Stomach (tissue), 9 donors: ENCODE results near the gene SH3BP2. TPM values are rescaled to one million over a fixed set of nuclear protein-coding genes. Genes with fewer than 3 reads are reported as not detected.

Experiments
- DNase-seq, 2 donors: peaks; one replicate each; pipeline versions ENCODE4 v3.0.0 to v3.0.0-alpha.2; 2013 to 2019
- H3K27ac ChIP-seq, 5 donors: fragments of 200-600 bp in 4 of 5; sonication (generic) in 4 of 5; one replicate each; pipeline ENCODE4 v1.5.1; 2013 to 2019; ENCODE audit warnings: mild to moderate bottlenecking in 1 of 5, moderate library complexity in 1 of 5
- H3K27me3 ChIP-seq, 3 donors: fragments of 200-600 bp; sonication (generic); one replicate each; pipeline ENCODE4 v1.5.1; 2017 to 2019; ENCODE audit warnings: mixed run types in 1 of 3
- H3K36me3 ChIP-seq, 4 donors: fragments of 200-600 bp; sonication (generic); 1 replicate in 3 of 4; 2 replicates in 1 of 4; pipeline ENCODE4 v1.5.1; 2016 to 2019
- H3K4me1 ChIP-seq, 4 donors: fragments of 200-600 bp; sonication (generic); one replicate each; pipeline ENCODE4 v1.5.1; 2016 to 2019
- H3K4me3 ChIP-seq, 4 donors: fragments of 200-600 bp; sonication (generic) in 3 of 4; one replicate each; pipeline ENCODE4 v1.5.1; 2016 to 2019; ENCODE audit warnings: mild to moderate bottlenecking in 1 of 4
- H3K9me3 ChIP-seq, 4 donors: fragments of 200-600 bp; sonication (generic); one replicate each; pipeline ENCODE4 v1.5.1; 2016 to 2019
- EP300 ChIP-seq: sonication (generic); formaldehyde crosslinking; IDR thresholded peaks from one replicate; pipeline ENCODE4 v1.6.1; 2017; ENCODE audit warnings: antibody characterized with exemption
- POLR2A ChIP-seq, 4 donors: fragments of 450-650 bp; IDR thresholded peaks; one replicate each; pipeline ENCODE4 v1.6.1; 2016; ENCODE audit warnings: antibody characterized with exemption in 4 of 4, control low read depth in 2 of 4, mild to moderate bottlenecking in 1 of 4, moderate library complexity in 1 of 4
- POLR2AphosphoS5 ChIP-seq, 3 donors: sonication (generic); formaldehyde crosslinking; IDR thresholded peaks; one replicate each; pipeline ENCODE4 v1.6.1; 2016; ENCODE audit warnings: antibody characterized with exemption in 3 of 3
- WGBS, 5 donors: extraction: QIAGEN DNeasy Blood & Tissue Kit in 3 of 5; methylation state at CpG; one replicate each; pipeline versions ENCODE4 v1.1.5 to v1.1.7; 2013 to 2018; 5-methylcytosine and 5-hydroxymethylcytosine counted together
- intact Hi-C: fragments of 100-400 bp; cut with DNase I; formaldehyde crosslinking; loops from one replicate; pipeline ENCODE4 v1.15.1; 2023; ENCODE audit warnings: low total_unique reads
- polyA plus RNA-seq, 3 donors: library from polyadenylated mRNA; stranded (reverse); fragments of 200-250 nt; gene quantifications; one replicate each; pipeline ENCODE4 v1.2.3, GENCODE V29; 2013
- total RNA-seq, 5 donors: library from RNA; depleted of rRNA; stranded (reverse); fragments of >200 nt; gene quantifications; one replicate each; pipeline versions ENCODE4 v1.1.0 to v1.2.3, GENCODE V29; 2014 to 2016
- TF ChIP-seq, protein P1 (sequence below), 7 experiments: fragments of 450-650 bp in 4 of 7; fragments of 200-600 bp in 3 of 7; sonication (generic) in 3 of 7; IDR thresholded peaks; one replicate each; pipeline ENCODE4 v1.5.1; 2016 to 2019; ENCODE audit warnings: antibody characterized with exemption in 7 of 7, control low read depth in 2 of 7, mild to moderate bottlenecking in 1 of 7
- donor health status: healthy with polysubstance abuse.
- donor health status: Bipolar disorder and iron deficiency.
- donor health status: healthy.

Gene SH3BP2
- total and polyA plus RNA-seq, 8 donors: 9.0 to 151 (median 32.7) TPM

DNA sequence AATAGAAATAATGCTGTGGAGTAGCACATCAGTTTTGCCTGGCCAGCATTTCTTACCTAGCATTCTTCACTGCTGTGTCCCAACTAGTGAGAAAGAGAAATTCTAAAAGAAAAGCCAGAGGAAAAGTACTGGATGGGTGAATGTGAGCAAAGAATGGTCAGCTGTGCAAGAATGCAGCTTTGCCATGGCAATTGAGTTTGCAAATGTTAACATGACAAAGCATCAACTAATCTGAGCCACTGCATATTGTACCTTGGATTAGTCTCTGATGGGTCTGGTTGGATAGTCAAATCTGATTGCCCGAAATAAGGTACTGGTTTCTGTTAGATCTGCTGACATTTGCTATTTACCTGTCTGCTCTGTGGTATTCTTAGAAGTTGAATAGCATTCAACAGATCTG lies 89.5 kb downstream of the SH3BP2 start:
- intact Hi-C loops: no loop called here
- WGBS, 5 donors: 87 to 100% (median 95%) methylated on average over 1 of the region's 1 CpG
- Histone ChIP-seq H3K27me3 (no peaks in the 10 kb centered on the region), H3K4me3 (no peak overlapping the region), H3K9me3 (no peaks in the 10 kb centered on the region), H3K27ac (peak overlapping the region in 1 of 5 donors; percentile 11), H3K36me3 (peaks cover 43 to 79% (median 77%) of the 10 kb centered on the region in 4 donors), H3K4me1 (peaks cover 0 to 42% (median 17%) of the 10 kb centered on the region in 4 donors)
- no peak for DNase-seq
- TF ChIP-seq, protein P1, sequence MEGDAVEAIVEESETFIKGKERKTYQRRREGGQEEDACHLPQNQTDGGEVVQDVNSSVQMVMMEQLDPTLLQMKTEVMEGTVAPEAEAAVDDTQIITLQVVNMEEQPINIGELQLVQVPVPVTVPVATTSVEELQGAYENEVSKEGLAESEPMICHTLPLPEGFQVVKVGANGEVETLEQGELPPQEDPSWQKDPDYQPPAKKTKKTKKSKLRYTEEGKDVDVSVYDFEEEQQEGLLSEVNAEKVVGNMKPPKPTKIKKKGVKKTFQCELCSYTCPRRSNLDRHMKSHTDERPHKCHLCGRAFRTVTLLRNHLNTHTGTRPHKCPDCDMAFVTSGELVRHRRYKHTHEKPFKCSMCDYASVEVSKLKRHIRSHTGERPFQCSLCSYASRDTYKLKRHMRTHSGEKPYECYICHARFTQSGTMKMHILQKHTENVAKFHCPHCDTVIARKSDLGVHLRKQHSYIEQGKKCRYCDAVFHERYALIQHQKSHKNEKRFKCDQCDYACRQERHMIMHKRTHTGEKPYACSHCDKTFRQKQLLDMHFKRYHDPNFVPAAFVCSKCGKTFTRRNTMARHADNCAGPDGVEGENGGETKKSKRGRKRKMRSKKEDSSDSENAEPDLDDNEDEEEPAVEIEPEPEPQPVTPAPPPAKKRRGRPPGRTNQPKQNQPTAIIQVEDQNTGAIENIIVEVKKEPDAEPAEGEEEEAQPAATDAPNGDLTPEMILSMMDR (IDR thresholded peaks at IDR 0.05): no peak
- TF ChIP-seq EP300: no peak
- TF ChIP-seq POLR2AphosphoS5 (IDR thresholded peaks at IDR 0.05): no peak
- TF ChIP-seq POLR2A (IDR thresholded peaks at IDR 0.05): no peak

DNA sequence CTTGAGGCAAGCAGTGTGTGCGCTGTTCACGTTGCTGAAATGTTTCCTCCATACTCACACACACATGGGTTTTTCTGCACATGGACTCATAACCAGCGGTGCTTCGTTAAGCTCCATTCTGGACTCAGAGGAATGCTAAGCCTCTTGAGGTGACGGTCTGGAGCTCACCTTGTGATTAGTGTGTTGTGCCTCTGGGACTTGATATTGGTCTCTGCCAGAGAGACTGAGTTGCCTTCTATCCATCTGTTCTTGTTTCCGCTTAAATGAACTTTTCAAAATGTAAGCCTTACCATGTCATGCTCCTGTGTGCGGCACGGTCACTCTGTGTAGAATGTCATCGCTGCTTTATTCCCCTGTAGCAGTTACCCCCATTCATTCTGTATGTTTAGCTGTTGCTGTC lies 93.3 kb downstream of the SH3BP2 start:
- TF ChIP-seq POLR2AphosphoS5 (IDR thresholded peaks at IDR 0.05) (no peak), POLR2A (IDR thresholded peaks at IDR 0.05) (no peak), EP300 (no peak)
- TF ChIP-seq, protein P1 (IDR thresholded peaks at IDR 0.05): no peak
- no peak overlapping the region for H3K4me3 ChIP-seq
- WGBS, 5 donors: 94 to 97% (median 96%) methylated on average over 9 of the region's 9 CpGs
- no peak for DNase-seq
- peaks cover 36 to 83% (median 72%) of the 10 kb centered on the region in 4 donors for H3K36me3 ChIP-seq
- peaks cover 4 to 27% (median 15%) of the 10 kb centered on the region in 4 donors for H3K4me1 ChIP-seq
- intact Hi-C loops: no loop called here
- no peaks in the 10 kb centered on the region for H3K9me3 ChIP-seq
- no peaks in the 10 kb centered on the region for H3K27me3 ChIP-seq
- H3K27ac ChIP-seq: no peak overlapping the region

DNA sequence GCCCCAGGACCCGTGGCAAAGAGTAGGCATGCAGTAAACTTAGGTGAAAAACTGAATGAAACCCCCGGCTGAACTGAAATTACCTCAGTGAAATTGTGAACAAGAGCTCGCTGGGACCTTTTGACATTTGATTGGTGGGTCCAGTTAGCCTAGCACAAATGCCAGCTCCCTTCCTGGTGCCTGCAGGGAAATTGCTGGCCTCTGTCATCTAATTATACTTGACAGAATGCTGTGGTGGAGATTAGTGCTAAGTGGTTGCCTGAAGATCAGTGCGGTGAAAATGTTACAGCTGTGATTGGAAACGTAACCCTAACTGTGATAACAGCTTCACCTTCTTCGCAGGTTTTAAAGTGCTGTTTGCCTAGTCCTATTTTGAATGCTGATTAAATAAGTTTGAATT lies 93.7 kb downstream of the SH3BP2 start:
- no peak overlapping the region for H3K4me3 ChIP-seq
- no peak for TF ChIP-seq EP300
- no peak overlapping the region for H3K27ac ChIP-seq
- no peak for DNase-seq
- intact Hi-C loops: no loop called here
- peaks cover 36 to 83% (median 72%) of the 10 kb centered on the region in 4 donors for H3K36me3 ChIP-seq
- no peaks in the 10 kb centered on the region for H3K9me3 ChIP-seq
- WGBS, 5 donors: 37 to 57% (median 48%) methylated on average over 6 of the region's 6 CpGs
- H3K4me1 ChIP-seq: peaks cover 8 to 29% (median 18%) of the 10 kb centered on the region in 4 donors
- no peaks in the 10 kb centered on the region for H3K27me3 ChIP-seq

DNA sequence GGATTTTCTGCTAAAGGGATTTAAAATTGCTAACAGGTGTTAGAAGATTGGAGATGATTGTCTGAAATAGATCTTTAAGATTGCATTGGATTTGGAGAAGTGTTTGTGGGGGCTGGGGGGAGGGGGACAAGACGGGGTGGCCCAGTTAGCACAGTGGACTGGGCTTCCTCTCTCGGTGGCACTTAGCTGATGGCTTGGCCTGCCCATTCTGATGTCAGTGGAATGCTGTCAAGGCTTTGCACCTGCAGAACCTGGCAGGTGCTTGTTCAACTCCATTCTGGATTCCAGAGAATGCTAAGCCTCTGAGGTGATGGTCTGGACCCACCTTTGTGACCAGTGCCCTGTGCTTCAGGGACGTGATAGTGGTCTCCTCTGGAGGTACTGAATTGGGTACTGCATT lies 94.5 kb downstream of the SH3BP2 start:
- intact Hi-C loops: no loop called here
- WGBS, 5 donors: 78 to 92% (median 83%) methylated on average over 3 of the region's 3 CpGs
- no peak overlapping the region for H3K27ac ChIP-seq
- no peak for DNase-seq
- no peaks in the 10 kb centered on the region for H3K27me3 ChIP-seq
- H3K4me3 ChIP-seq: no peak overlapping the region
- no peaks in the 10 kb centered on the region for H3K9me3 ChIP-seq
- peaks cover 36 to 78% (median 68%) of the 10 kb centered on the region in 4 donors for H3K36me3 ChIP-seq
- peaks cover 10 to 31% (median 16%) of the 10 kb centered on the region in 4 donors for H3K4me1 ChIP-seq
- TF ChIP-seq POLR2A (IDR thresholded peaks at IDR 0.05) (no peak), EP300 (no peak), POLR2AphosphoS5 (IDR thresholded peaks at IDR 0.05) (no peak)
- TF ChIP-seq, protein P1 (IDR thresholded peaks at IDR 0.05): no peak

DNA sequence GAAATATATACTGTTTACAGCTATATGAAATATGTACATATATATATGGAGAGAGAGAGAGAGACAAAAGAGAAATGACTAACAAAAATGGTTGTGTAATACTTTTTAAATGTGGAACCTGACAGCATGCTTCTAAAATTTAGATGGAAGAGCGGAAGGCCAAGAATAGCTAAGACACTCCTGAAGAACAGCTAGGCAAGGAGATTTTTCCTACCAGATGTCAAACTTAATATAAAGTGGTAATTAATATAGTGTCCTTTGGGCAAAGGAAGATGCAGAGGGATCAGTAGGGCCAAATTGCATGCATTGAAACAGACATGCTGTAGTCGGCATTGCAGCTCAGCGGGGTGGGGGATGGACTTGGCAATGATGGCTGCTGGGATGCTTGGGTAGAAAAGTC lies 96.0 kb downstream of the SH3BP2 start:
- Histone ChIP-seq H3K27ac (no peak overlapping the region), H3K4me3 (no peak overlapping the region), H3K4me1 (peaks cover 10 to 45% (median 23%) of the 10 kb centered on the region in 4 donors), H3K36me3 (peaks cover 28 to 76% (median 60%) of the 10 kb centered on the region in 4 donors), H3K27me3 (no peaks in the 10 kb centered on the region), H3K9me3 (no peaks in the 10 kb centered on the region)
- DNase-seq: no peak
- WGBS, 5 donors: 93 to 99% (median 96%) methylated on average over 3 of the region's 3 CpGs
- intact Hi-C loops: no loop called here
- TF ChIP-seq POLR2A (IDR thresholded peaks at IDR 0.05) (no peak), POLR2AphosphoS5 (IDR thresholded peaks at IDR 0.05) (no peak), EP300 (no peak)
- TF ChIP-seq, protein P1 (IDR thresholded peaks at IDR 0.05): no peak
